Measurements from ENCODE around the gene HPX.
"Not testable (repeated sequence)": the region's sequence is repeated elsewhere in the genome, so short reads cannot be mapped to it uniquely, and the experiment has no call there.

The HPX gene

GRCh38 chr11:6413791-6414201 is 27.0 kb downstream of the HPX start:
- DNase-seq, result no peak

GRCh38 chr11:6411594-6412031 is 29.2 kb downstream of the HPX start:
- DNase-seq, result no peak

- no peak for DNase-seq
Observed at GRCh38 chr11:6410695-6411430, 29.9 kb downstream of the HPX start.

GRCh38 chr11:6406370-6406769 is 34.4 kb downstream of the HPX start:
- DNase-seq, result no peak

- DNase-seq, result no peak
Observed at GRCh38 chr11:6405846-6406245, 34.9 kb downstream of the HPX start.

- DNase-seq, result peak; percentile 91
Observed at GRCh38 chr11:6405052-6405667, 35.6 kb downstream of the HPX start.

- DNase-seq, result no peak
Observed at GRCh38 chr11:6404342-6405051, 36.3 kb downstream of the HPX start.

GRCh38 chr11:6403539-6403938 is 37.2 kb downstream of the HPX start:
- DNase-seq, result no peak

GRCh38 chr11:6402561-6402981 is 38.2 kb downstream of the HPX start:
- DNase-seq, result no peak

GRCh38 chr11:6402061-6402470 is 38.7 kb downstream of the HPX start:
- no peak for DNase-seq

- no peak for DNase-seq
Observed at GRCh38 chr11:6401464-6401863, 39.3 kb downstream of the HPX start.

- DNase-seq, result no peak
Observed at GRCh38 chr11:6400431-6401345, 40.1 kb downstream of the HPX start.

GRCh38 chr11:6397636-6398035 is 43.2 kb downstream of the HPX start:
- no peak for DNase-seq

- no peak for DNase-seq
Observed at GRCh38 chr11:6397156-6397555, 43.6 kb downstream of the HPX start.

GRCh38 chr11:6395470-6396060 is 45.2 kb downstream of the HPX start:
- no peak for DNase-seq

- DNase-seq, result no peak
Observed at GRCh38 chr11:6393989-6394670, 46.7 kb downstream of the HPX start.

GRCh38 chr11:6392251-6392650 is 48.5 kb downstream of the HPX start:
- not testable (repeated sequence) for DNase-seq

GRCh38 chr11:6391537-6392134 is 49.2 kb downstream of the HPX start:
- DNase-seq, result no peak

GRCh38 chr11:6390718-6391469 is 49.9 kb downstream of the HPX start:
- DNase-seq, result no peak

- peak; percentile 88 for DNase-seq
Observed at GRCh38 chr11:6389905-6390717, 50.7 kb downstream of the HPX start, which contains the start of gene SMPD1. SMPD1 (plus strand) TSS chr11:6390474; CDS start chr11:6390599, 125 bp downstream.

Data from NCI-H748 treated with DMSO at 0.1 percent for 48 hours (cell line).